HEK293 (cell line): ENCODE results near the gene PRSS1.

Source experiments
- CTCF ChIA-PET: fragments of 350-600 bp; formaldehyde crosslinking; extraction: SDS; loops from one replicate; lab custom pipeline; 2021; ENCODE audit warnings: antibody characterized with exemption; lab: Yijun Ruan, JAX
- POLR2A ChIA-PET: fragments of 300-600 bp; formaldehyde crosslinking; extraction: SDS; loops from one replicate; lab custom pipeline; 2020; ENCODE audit warnings: antibody characterized with exemption, inconsistent platforms; lab: Yijun Ruan, JAX
- H3K27ac ChIP-seq: fragments of 200-500 bp; sonication (Bioruptor generic); 2 replicates; pipeline ENCODE4 v1.5.1; 2014; ENCODE audit warnings: low read depth, low read length, control low read depth, inconsistent platforms; ENCODE audit errors: extremely low read depth
- H3K36me3 ChIP-seq, 2 experiments: fragments of 200-500 bp in 1 of 2; sonication (Bioruptor generic) in 1 of 2; 1 replicate in 1 of 2; 2 replicates in 1 of 2; pipeline ENCODE4 v1.5.1; 2014 to 2017; ENCODE audit warnings: inconsistent platforms in 2 of 2, low read length in 2 of 2; ENCODE audit not compliant: control insufficient read depth in 2 of 2, insufficient read depth in 1 of 2
- H3K4me1 ChIP-seq: fragments of 200-500 bp; sonication (Bioruptor generic); 2 replicates; pipeline ENCODE4 v1.5.1; 2014; ENCODE audit warnings: mild to moderate bottlenecking, low read length, inconsistent platforms; ENCODE audit not compliant: control insufficient read depth, insufficient read depth
- H3K4me3 ChIP-seq: 2 replicates; pipeline ENCODE4 v1.5.1; 2011; ENCODE audit warnings: low read depth, mild to moderate bottlenecking, control low read depth, low read length, moderate library complexity
- H3K9me3 ChIP-seq: fragments of 200-500 bp; sonication (Bioruptor generic); 2 replicates; pipeline ENCODE4 v1.5.1; 2014; ENCODE audit warnings: low read depth, low read length, inconsistent platforms; ENCODE audit not compliant: control insufficient read depth, insufficient read depth
- CTCF ChIP-seq: fragments of 450-650 bp; formaldehyde crosslinking; IDR thresholded peaks from 2 replicates; pipeline ENCODE4 v1.5.1; 2016; ENCODE audit warnings: missing biosample characterization, missing genetic modification characterization
- EGR2 ChIP-seq: fragments of 450-650 bp; formaldehyde crosslinking; IDR thresholded peaks from 2 replicates; pipeline ENCODE4 v1.5.1; 2016; ENCODE audit warnings: low read depth, missing biosample characterization, missing genetic modification characterization
- OSR2 ChIP-seq: fragments of 450-650 bp; formaldehyde crosslinking; IDR thresholded peaks from 2 replicates; pipeline ENCODE4 v1.5.1; 2016; ENCODE audit warnings: missing biosample characterization, missing genetic modification characterization
- PRDM10 ChIP-seq: fragments of 450-650 bp; formaldehyde crosslinking; IDR thresholded peaks from 2 replicates; pipeline ENCODE4 v1.5.1; 2016; ENCODE audit warnings: missing biosample characterization, missing genetic modification characterization
- ZBTB26 ChIP-seq: fragments of 450-650 bp; formaldehyde crosslinking; optimal IDR thresholded peaks from 2 replicates; pipeline ENCODE3; 2016; ENCODE audit warnings: missing biosample characterization, mild to moderate bottlenecking, missing genetic modification characterization
- ZNF211 ChIP-seq: fragments of 450-650 bp; formaldehyde crosslinking; IDR thresholded peaks from 2 replicates; pipeline ENCODE4 v1.5.1; 2016; ENCODE audit warnings: low read depth, missing biosample characterization, missing genetic modification characterization
- ZNF223 ChIP-seq: fragments of 450-650 bp; formaldehyde crosslinking; IDR thresholded peaks from 2 replicates; pipeline ENCODE4 v1.5.1; 2016; ENCODE audit warnings: missing biosample characterization, missing genetic modification characterization
- ZNF280C ChIP-seq: fragments of 450-650 bp; formaldehyde crosslinking; IDR thresholded peaks from 2 replicates; pipeline ENCODE4 v1.5.1; 2016; ENCODE audit warnings: missing biosample characterization, missing genetic modification characterization
- ZNF341 ChIP-seq: fragments of 450-650 bp; formaldehyde crosslinking; IDR thresholded peaks from 2 replicates; pipeline ENCODE4; 2016; ENCODE audit warnings: low read depth, missing biosample characterization, missing genetic modification characterization
- ZNF366 ChIP-seq: fragments of 450-650 bp; formaldehyde crosslinking; conservative IDR thresholded peaks from 2 replicates; pipeline ENCODE4 v1.5.1; 2016; ENCODE audit warnings: missing biosample characterization, missing genetic modification characterization
- ZNF37A ChIP-seq: fragments of 450-650 bp; IDR thresholded peaks from 2 replicates; pipeline ENCODE4 v1.5.1; 2018; ENCODE audit warnings: missing biosample characterization, missing genetic modification characterization
- ZNF423 ChIP-seq: fragments of 450-650 bp; formaldehyde crosslinking; IDR thresholded peaks from 2 replicates; pipeline ENCODE4 v1.5.1; 2016; ENCODE audit warnings: missing biosample characterization, missing genetic modification characterization
- ZNF48 ChIP-seq: fragments of 450-650 bp; formaldehyde crosslinking; IDR thresholded peaks from 2 replicates; pipeline ENCODE4 v1.5.1; 2016; ENCODE audit warnings: missing biosample characterization, missing genetic modification characterization
- ZNF548 ChIP-seq: fragments of 450-650 bp; formaldehyde crosslinking; IDR thresholded peaks from 2 replicates; pipeline ENCODE4 v1.5.1; 2016; ENCODE audit warnings: missing biosample characterization, missing genetic modification characterization
- ZNF585B ChIP-seq: fragments of 450-650 bp; formaldehyde crosslinking; IDR thresholded peaks from 2 replicates; pipeline ENCODE4 v1.5.1; 2016; ENCODE audit warnings: missing biosample characterization, missing genetic modification characterization
- ZNF645 ChIP-seq: fragments of 450-650 bp; formaldehyde crosslinking; IDR thresholded peaks from 2 replicates; pipeline ENCODE4; 2016; ENCODE audit warnings: missing biosample characterization, missing genetic modification characterization
- ZNF654 ChIP-seq: fragments of 450-650 bp; formaldehyde crosslinking; IDR thresholded peaks from 2 replicates; pipeline ENCODE4 v1.5.1; 2016; ENCODE audit warnings: low read depth, missing biosample characterization, missing genetic modification characterization
- ZNF660 ChIP-seq: fragments of 450-650 bp; IDR thresholded peaks from 2 replicates; pipeline ENCODE4 v1.5.1; 2018; ENCODE audit warnings: missing biosample characterization, mild to moderate bottlenecking, missing genetic modification characterization
- ZNF670 ChIP-seq: fragments of 450-650 bp; formaldehyde crosslinking; IDR thresholded peaks from 2 replicates; pipeline ENCODE4 v1.5.1; 2016; ENCODE audit warnings: missing biosample characterization, missing genetic modification characterization, low read depth
- ZNF707 ChIP-seq: fragments of 450-650 bp; formaldehyde crosslinking; IDR thresholded peaks from 2 replicates; pipeline ENCODE4 v1.5.1; 2016; ENCODE audit warnings: missing biosample characterization, missing genetic modification characterization
- ZNF837 ChIP-seq: fragments of 450-650 bp; formaldehyde crosslinking; IDR thresholded peaks from 2 replicates; pipeline ENCODE4 v1.5.1; 2016; ENCODE audit warnings: missing biosample characterization, missing genetic modification characterization

Gene PRSS1

DNA sequence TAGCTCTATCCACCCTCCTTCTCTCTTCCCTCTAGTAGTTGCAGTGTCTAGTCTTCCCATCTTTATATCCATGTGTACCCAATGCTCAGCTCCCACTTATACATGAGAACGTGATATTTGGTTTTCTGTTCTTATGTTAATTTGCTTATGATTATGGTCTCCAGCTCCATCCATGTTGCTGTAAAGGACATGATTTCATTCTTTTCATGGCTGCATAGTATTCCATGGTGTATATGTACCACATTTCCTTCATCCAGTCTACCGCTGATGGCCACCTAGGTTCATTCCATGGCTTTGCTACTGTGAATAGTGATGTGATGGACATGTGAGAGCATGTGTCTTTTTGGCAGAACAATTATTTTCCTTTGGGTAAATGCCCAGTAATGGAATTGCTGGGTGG, 28.0 kb downstream of the PRSS1 start:
- Histone ChIP-seq H3K27ac (no peak overlapping the region), H3K4me1 (no peaks in the 10 kb centered on the region), H3K36me3 (no peaks in the 10 kb centered on the region), H3K9me3 (no peaks in the 10 kb centered on the region), H3K4me3 (no peak overlapping the region)
- CTCF ChIA-PET, result interaction anchor here (1.1 to 1.7 kb wide), 2 partner anchors 34 to 145 kb away, joined by 3 to 4 read pairs; no protein-coding TSS in a partner anchor
- POLR2A ChIA-PET, result no interaction called here
- TF ChIP-seq ZNF645 (tag by site-specific recombination) (no peak), ZNF37A (tag by site-specific recombination) (no peak), ZNF837 (tag by site-specific recombination) (no peak), ZNF707 (tag by site-specific recombination) (no peak), ZNF366 (tag by site-specific recombination) (no peak), EGR2 (tag by site-specific recombination) (no peak)

GRCh38 chr7:142782922-142783900, 33.9 kb downstream of the PRSS1 start:
- Histone ChIP-seq H3K4me3 (peak overlapping the region; percentile 17), H3K27ac (no peak overlapping the region), H3K4me1 (no peaks in the 10 kb centered on the region), H3K36me3 (no peaks in the 10 kb centered on the region), H3K9me3 (no peaks in the 10 kb centered on the region)
- POLR2A ChIA-PET, result interaction anchor here (0.7 to 1.1 kb wide), 3 partner anchors 113 to 248 kb away, joined by 3 to 5 read pairs (median 5); no protein-coding TSS in a partner anchor
- 0 out of 2 replicates have a peak, but pooled peaks have one; percentile 39 for TF ChIP-seq ZNF660 (tag by site-specific recombination)
- peak; percentile 46 for TF ChIP-seq ZBTB26 (tag by site-specific recombination)
- TF ChIP-seq ZNF223 (tag by site-specific recombination), result no peak
- TF ChIP-seq ZNF341 (tag by site-specific recombination), result no peak
- no peak for TF ChIP-seq ZNF585B (tag by site-specific recombination)
- TF ChIP-seq PRDM10 (tag by site-specific recombination), result 0 out of 2 replicates have a peak, but pooled peaks have one; percentile 16
- TF ChIP-seq ZNF548, result no peak
- peak; percentile 88 for TF ChIP-seq ZNF654
- no peak for TF ChIP-seq OSR2
- TF ChIP-seq ZNF423 (tag by site-specific recombination), result no peak
- no peak for TF ChIP-seq ZNF211 (tag by site-specific recombination)
- no peak for TF ChIP-seq ZNF280C (tag by site-specific recombination)
- peak; percentile 82 for TF ChIP-seq CTCF (tag by site-specific recombination)
- no peak for TF ChIP-seq ZNF670 (tag by site-specific recombination)
- no peak for TF ChIP-seq ZNF48 (tag by site-specific recombination)
- no peak for TF ChIP-seq ZNF645 (tag by site-specific recombination)
- CTCF ChIA-PET, result interaction anchor here (0.6 to 6.0 kb wide), 81 partner anchors 8 to 1713 kb away, joined by 3 to 116 read pairs (median 5); partner anchors contain the start of gene PRSS2
